ENCODE measurements around the gene ZFP1. TPM values are rescaled to one million over a fixed set of nuclear protein-coding genes. Genes with fewer than 3 reads are reported as not detected.

The ZFP1 gene
- total RNA-seq, 1 experiment from 2014 or later = 15.3 TPM

DNA sequence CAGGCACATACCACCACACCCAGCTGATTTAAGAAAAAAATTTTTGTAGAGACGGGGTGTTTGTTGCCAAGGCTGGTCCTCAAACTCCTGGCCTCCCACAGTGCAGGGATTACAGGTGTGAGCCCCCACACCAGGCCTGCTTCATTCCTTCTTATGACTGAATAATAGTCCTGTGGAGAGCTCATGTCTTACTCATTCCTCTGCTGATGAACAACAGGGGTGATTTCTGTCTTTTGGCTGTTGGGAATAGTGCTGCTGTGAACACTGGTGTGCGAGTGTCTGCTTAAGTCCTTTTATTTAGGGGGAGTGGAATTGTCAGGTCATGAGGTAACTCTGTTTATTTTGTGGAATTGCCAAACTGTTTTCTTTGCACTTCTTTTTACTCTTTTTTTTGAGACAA, 67.8 kb downstream of the ZFP1 start:
- no peaks in the 10 kb centered on the region for H3K9me3 Mint-ChIP-seq
- no peak for TF ChIP-seq CTCF (conservative IDR thresholded peaks at IDR 0.05)

More for the DNA sequence above, 67.8 kb downstream of the ZFP1 start:
- no peak overlapping the region for H3K4me3 Mint-ChIP-seq
- Histone ChIP-seq H4K20me1 (ENCODE audit: control insufficient read depth, insufficient read depth, insufficient read length) (no peaks in the 10 kb centered on the region), H3K27me3 (ENCODE audit: insufficient read depth, low read length) (no peaks in the 10 kb centered on the region), H4K91ac (ENCODE audit: insufficient read length, low read depth, low read length) (no peak overlapping the region), H3K9me3 (ENCODE audit: control insufficient read depth, low read depth, low read length) (no peaks in the 10 kb centered on the region), H3K79me2 (ENCODE audit: insufficient read depth, low read length) (no peaks in the 10 kb centered on the region), H3K14ac (ENCODE audit: insufficient read depth, low read length) (no peak overlapping the region), H2BK5ac (ENCODE audit: insufficient read length, low read length) (no peak overlapping the region), H2AFZ (ENCODE audit: low read length) (no peak overlapping the region), H3K23ac (ENCODE audit: insufficient read length, low read depth, low read length) (no peak overlapping the region), H2BK20ac (ENCODE audit: low read depth, low read length, poor library complexity, severe bottlenecking) (no peak overlapping the region), H3K79me1 (ENCODE audit: insufficient read depth, low read depth, low read length, poor library complexity, severe bottlenecking) (no peaks in the 10 kb centered on the region), H3K4ac (ENCODE audit: low read depth, low read length) (no peak overlapping the region), H3T11ph (ENCODE audit: low read length) (no peak overlapping the region), H3K4me1 (ENCODE audit: insufficient read depth, low read length) (no peaks in the 10 kb centered on the region), H2BK120ac (ENCODE audit: low read depth, low read length, poor library complexity, severe bottlenecking) (no peak overlapping the region), H4K5ac (ENCODE audit: insufficient read length, low read depth, low read length) (no peak overlapping the region), H2BK15ac (ENCODE audit: low read depth, low read length) (no peak overlapping the region), H3K9ac (ENCODE audit: extremely low read depth, insufficient read length, low read length) (no peak overlapping the region), H3K18ac (ENCODE audit: insufficient read length, low read depth, low read length) (no peak overlapping the region), H2AK5ac (ENCODE audit: insufficient read length, low read length) (no peak overlapping the region), H3K4me2 (ENCODE audit: insufficient read depth, insufficient read length, low read length) (no peak overlapping the region), H3K27ac (ENCODE audit: insufficient read length, low read depth, low read length) (no peak overlapping the region), H3K56ac (ENCODE audit: insufficient read length, low read depth, low read length) (no peak overlapping the region), H4K8ac (replicated peaks; ENCODE audit: insufficient read length, low read depth, low read length) (no peak overlapping the region), H3K23me2 (ENCODE audit: insufficient read length, low read depth, low read length, poor library complexity, severe bottlenecking) (no peaks in the 10 kb centered on the region), H2BK12ac (ENCODE audit: insufficient read length, low read depth, low read length) (no peak overlapping the region)
- no CpG with 5 or more reads among the region's 2 CpGs for WGBS (ENCODE audit: extremely low coverage, insufficient read length, low lambda C conversion rate)
- no peaks in the 10 kb centered on the region; the same call in 1 of the 2 replicates for H3K27me3 Mint-ChIP-seq (ENCODE audit: low read depth)
- H3K36me3 Mint-ChIP-seq (ENCODE audit: insufficient read depth in 1 of 3, low read depth in 3 of 3) = no peaks in the 10 kb centered on the region
- peaks cover 7 to 18% of the 10 kb centered on the region in 2 experiments for H3K4me1 Mint-ChIP-seq
- DNase-seq = no peak
- H3K27ac Mint-ChIP-seq = 0 out of 7 replicates have a peak overlapping the region, but pooled peaks of 1 of the 3 experiments have one; percentile 16
